Hepatocyte (in vitro differentiated cells): ENCODE data around the gene KRT36. TPM values are rescaled to one million over a fixed set of nuclear protein-coding genes. Genes with fewer than 3 reads are reported as not detected.

ENCODE experiments used
- DNase-seq: peaks from one replicate; pipeline ENCODE4 v3.0.0-alpha.2; 2016; ENCODE audit warnings: low spot score
- H2AFZ ChIP-seq: fragments of 200-600 bp; sonication (generic); 2 replicates; pipeline ENCODE4 v1.6.0; 2016; ENCODE audit warnings: antibody characterized with exemption, mild to moderate bottlenecking
- H3K27ac ChIP-seq: fragments of 200-600 bp; sonication (generic); 2 replicates; pipeline ENCODE4 v1.5.1; 2016; ENCODE audit warnings: mild to moderate bottlenecking
- H3K27me3 ChIP-seq: fragments of 200-600 bp; sonication (generic); 2 replicates; pipeline ENCODE4 v1.6.1; 2016
- H3K36me3 ChIP-seq: fragments of 200-600 bp; sonication (generic); replicated peaks from 2 replicates; pipeline ENCODE4 v1.5.1; 2016; ENCODE audit warnings: low read depth; ENCODE audit not compliant: insufficient read depth
- H3K4me1 ChIP-seq: fragments of 200-600 bp; sonication (generic); 2 replicates; pipeline ENCODE4 v1.5.1; 2016; ENCODE audit warnings: mild to moderate bottlenecking, moderate library complexity; ENCODE audit not compliant: insufficient read depth
- H3K4me2 ChIP-seq: fragments of 200-600 bp; sonication (generic); 2 replicates; pipeline ENCODE4 v1.6.0; 2016
- H3K4me3 ChIP-seq: fragments of 200-600 bp; sonication (generic); 2 replicates; pipeline ENCODE4 v1.5.1; 2016; ENCODE audit warnings: mild to moderate bottlenecking
- H3K79me2 ChIP-seq: fragments of 200-600 bp; sonication (generic); 2 replicates; pipeline ENCODE4 v1.6.0; 2017; ENCODE audit warnings: mild to moderate bottlenecking
- H3K9me2 ChIP-seq: fragments of 200-600 bp; sonication (generic); replicated peaks from 2 replicates; pipeline ENCODE4 v1.6.0; 2017; ENCODE audit warnings: mild to moderate bottlenecking; ENCODE audit not compliant: insufficient read depth
- H3K9me3 ChIP-seq: fragments of 200-600 bp; sonication (generic); 2 replicates; pipeline ENCODE4 v1.5.1; 2016; ENCODE audit warnings: low read depth, mild to moderate bottlenecking
- H4K20me1 ChIP-seq: fragments of 200-600 bp; sonication (generic); 2 replicates; pipeline ENCODE4 v1.6.0; 2016; ENCODE audit warnings: mild to moderate bottlenecking; ENCODE audit not compliant: insufficient read depth, poor library complexity, severe bottlenecking
- EZH2 ChIP-seq: fragments of 200-600 bp; sonication (generic); IDR thresholded peaks from 2 replicates; pipeline ENCODE4 v1.6.1; 2016; ENCODE audit warnings: antibody characterized with exemption, mild to moderate bottlenecking, borderline replicate concordance
- EZH2phosphoT487 ChIP-seq: fragments of 200-600 bp; sonication (generic); IDR thresholded peaks from one replicate; pipeline ENCODE4 v1.6.1; 2018; ENCODE audit warnings: antibody characterized with exemption, mild to moderate bottlenecking, low read depth, moderate library complexity; ENCODE audit not compliant: unreplicated experiment, severe bottlenecking
- WGBS: methylation state at CpG from one replicate; pipeline ENCODE4 v1.1.6; 2016; ENCODE audit warnings: low lambda C conversion rate; ENCODE audit errors: missing lambda C conversion rate; 5-methylcytosine and 5-hydroxymethylcytosine counted together
- polyA plus RNA-seq: library from polyadenylated mRNA; unstranded; fragments of >200 nt; fragmentation: Nextera tagmentation; extraction: Ambion mirVana; gene quantifications from 2 replicates; pipeline ENCODE4 v1.2.1, GENCODE V29; 2016
- total RNA-seq: library from RNA; depleted of rRNA; stranded (reverse); fragments of >200 nt; gene quantifications from 2 replicates; pipeline ENCODE4 v1.2.3, GENCODE V29; 2014
- TF ChIP-seq, protein P1 (sequence below): fragments of 200-600 bp; sonication (generic); IDR thresholded peaks from 2 replicates; pipeline ENCODE4 v1.5.1; 2016; ENCODE audit warnings: antibody characterized with exemption, mild to moderate bottlenecking; ENCODE audit not compliant: poor library complexity

The KRT36 gene
- total and polyA plus RNA-seq, 2 experiments from 2014 or later = not detected

DNA sequence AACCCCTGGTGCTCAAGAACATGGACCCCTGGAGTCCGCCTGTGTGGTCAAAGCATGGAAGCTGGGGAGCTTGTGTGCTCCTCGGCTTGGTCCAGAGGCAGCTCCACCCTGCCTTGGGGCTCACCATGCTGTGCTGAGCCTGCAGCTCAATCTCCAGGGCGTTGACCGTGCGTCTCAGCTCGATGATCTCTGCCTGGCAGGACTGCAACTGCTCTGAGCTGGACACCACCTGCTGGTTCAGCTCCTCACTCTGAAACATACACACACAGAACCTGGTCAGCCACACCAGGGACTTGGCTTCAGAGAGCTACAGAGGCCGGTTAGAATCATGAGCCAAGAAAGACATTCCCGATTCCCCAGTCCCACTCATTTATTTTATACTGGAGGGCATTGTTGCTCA is 11.5 kb downstream of the KRT36 start:
- Histone ChIP-seq H4K20me1 (no peaks in the 10 kb centered on the region), H3K9me2 (no peaks in the 10 kb centered on the region), H3K9me3 (no peaks in the 10 kb centered on the region), H2AFZ (no peak overlapping the region), H3K79me2 (no peaks in the 10 kb centered on the region), H3K27me3 (no peaks in the 10 kb centered on the region), H3K27ac (no peak overlapping the region), H3K36me3 (no peaks in the 10 kb centered on the region), H3K4me1 (no peaks in the 10 kb centered on the region), H3K4me3 (no peak overlapping the region), H3K4me2 (no peak overlapping the region)
- WGBS = 91% methylated on average over 8 of the region's 8 CpGs
- TF ChIP-seq EZH2phosphoT487 (no peak), EZH2 (no peak)
- TF ChIP-seq, protein P1, sequence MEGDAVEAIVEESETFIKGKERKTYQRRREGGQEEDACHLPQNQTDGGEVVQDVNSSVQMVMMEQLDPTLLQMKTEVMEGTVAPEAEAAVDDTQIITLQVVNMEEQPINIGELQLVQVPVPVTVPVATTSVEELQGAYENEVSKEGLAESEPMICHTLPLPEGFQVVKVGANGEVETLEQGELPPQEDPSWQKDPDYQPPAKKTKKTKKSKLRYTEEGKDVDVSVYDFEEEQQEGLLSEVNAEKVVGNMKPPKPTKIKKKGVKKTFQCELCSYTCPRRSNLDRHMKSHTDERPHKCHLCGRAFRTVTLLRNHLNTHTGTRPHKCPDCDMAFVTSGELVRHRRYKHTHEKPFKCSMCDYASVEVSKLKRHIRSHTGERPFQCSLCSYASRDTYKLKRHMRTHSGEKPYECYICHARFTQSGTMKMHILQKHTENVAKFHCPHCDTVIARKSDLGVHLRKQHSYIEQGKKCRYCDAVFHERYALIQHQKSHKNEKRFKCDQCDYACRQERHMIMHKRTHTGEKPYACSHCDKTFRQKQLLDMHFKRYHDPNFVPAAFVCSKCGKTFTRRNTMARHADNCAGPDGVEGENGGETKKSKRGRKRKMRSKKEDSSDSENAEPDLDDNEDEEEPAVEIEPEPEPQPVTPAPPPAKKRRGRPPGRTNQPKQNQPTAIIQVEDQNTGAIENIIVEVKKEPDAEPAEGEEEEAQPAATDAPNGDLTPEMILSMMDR = no peak
- no peak for DNase-seq

DNA sequence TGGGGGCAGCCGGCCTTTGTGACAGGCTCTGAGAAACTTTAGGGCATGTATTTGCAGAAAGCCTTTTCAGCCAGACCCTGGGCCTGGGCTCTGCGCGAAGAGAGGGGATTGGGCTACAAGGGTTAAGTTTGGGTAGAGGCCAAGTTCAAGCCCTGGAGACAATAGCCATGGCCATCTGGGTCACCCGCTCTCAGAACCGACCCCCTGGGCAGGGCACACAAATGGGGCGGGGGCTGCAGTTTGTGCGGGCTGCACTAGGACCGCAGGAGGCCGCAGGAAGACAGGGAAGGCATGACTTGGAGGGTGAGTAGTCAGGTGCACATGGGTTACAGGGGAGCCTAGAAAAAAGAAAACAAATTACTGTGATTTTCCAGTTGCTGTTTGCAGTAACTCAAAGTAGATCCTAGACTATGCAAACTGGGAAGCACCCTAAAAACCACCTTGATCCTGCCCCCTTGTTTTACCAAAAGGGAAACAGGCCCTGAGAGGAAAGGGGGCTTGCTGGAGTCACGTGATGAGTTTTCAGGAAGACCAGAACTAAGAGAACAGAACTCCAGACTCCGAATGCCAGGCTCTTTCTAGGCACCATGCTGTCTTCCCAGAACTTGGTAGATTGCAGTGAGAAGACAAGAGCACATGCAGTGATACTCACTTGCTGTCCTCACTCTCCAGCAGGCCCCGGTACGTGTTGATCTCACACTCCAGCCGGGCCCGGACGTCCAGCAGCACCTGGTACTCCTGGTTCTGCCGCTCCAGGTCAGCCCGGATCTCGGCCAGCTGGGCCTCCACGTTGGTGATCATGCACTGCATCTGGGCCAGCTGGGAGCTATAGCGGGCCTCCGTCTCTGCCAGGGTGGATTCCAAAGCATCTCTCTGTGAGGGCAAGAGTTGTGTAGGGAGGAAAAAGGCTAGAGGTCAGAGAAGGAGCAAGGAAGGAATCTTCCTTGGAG is 12.6 kb downstream of the KRT36 start:
- TF ChIP-seq EZH2phosphoT487 = no peak
- TF ChIP-seq, protein P1 = no peak
- no peak for TF ChIP-seq EZH2
- no peak for DNase-seq
- H4K20me1 ChIP-seq = no peaks in the 10 kb centered on the region
- 94% methylated on average over 22 of the region's 22 CpGs for WGBS
- no peaks in the 10 kb centered on the region for H3K9me2 ChIP-seq
- no peaks in the 10 kb centered on the region for H3K27me3 ChIP-seq
- no peaks in the 10 kb centered on the region for H3K79me2 ChIP-seq
- H3K9me3 ChIP-seq = no peaks in the 10 kb centered on the region
- no peaks in the 10 kb centered on the region for H3K4me1 ChIP-seq
- no peak overlapping the region for H3K4me3 ChIP-seq
- no peak overlapping the region for H2AFZ ChIP-seq
- no peak overlapping the region for H3K4me2 ChIP-seq
- H3K36me3 ChIP-seq = no peaks in the 10 kb centered on the region
- no peak overlapping the region for H3K27ac ChIP-seq

DNA sequence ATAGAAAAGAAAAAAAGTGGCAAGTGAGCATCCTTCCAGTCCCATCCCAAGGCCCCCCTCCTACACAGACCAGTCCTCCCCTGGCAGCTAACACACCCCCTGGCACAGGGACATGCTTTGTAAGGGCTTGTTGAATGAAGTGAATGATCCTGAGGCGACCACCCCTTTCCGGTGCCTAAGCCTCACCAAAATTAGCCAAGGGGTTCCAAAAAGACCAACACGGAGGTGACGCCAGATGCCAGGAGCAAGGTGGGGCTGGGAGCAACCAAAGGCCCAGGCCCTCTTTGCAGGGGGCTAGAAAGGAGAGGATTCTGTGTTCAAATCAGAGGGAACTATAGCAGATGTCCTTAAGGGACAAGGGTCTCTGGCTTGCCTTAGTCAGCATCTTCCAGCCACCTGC is 14.3 kb downstream of the KRT36 start:
- Histone ChIP-seq H2AFZ (no peak overlapping the region), H4K20me1 (no peaks in the 10 kb centered on the region), H3K27ac (no peak overlapping the region), H3K27me3 (no peaks in the 10 kb centered on the region), H3K4me3 (no peak overlapping the region), H3K79me2 (no peaks in the 10 kb centered on the region), H3K9me2 (no peaks in the 10 kb centered on the region), H3K9me3 (no peaks in the 10 kb centered on the region), H3K4me2 (no peak overlapping the region), H3K4me1 (no peaks in the 10 kb centered on the region), H3K36me3 (no peaks in the 10 kb centered on the region)
- no peak for DNase-seq
- 92% methylated on average over 4 of the region's 4 CpGs for WGBS
- TF ChIP-seq EZH2phosphoT487 = no peak
- TF ChIP-seq EZH2 = no peak
- TF ChIP-seq, protein P1 = no peak
